HG02798 (cell line): ENCODE results near the gene CTSW.
A peak's percentile ranks its signal among the peaks of the same experiment; 100 is the strongest.

Experiments used
- ATAC-seq: cut with Tn5 transposase; IDR thresholded peaks from one replicate; pipeline ENCODE4 v1.9.1; 2021; ENCODE audit warnings: mild to moderate bottlenecking; ENCODE audit not compliant: unreplicated experiment, poor library complexity

The CTSW gene

GRCh38 chr11:65854852-65855837 is 24.5 kb upstream of the CTSW start:
- no peak for ATAC-seq

DNA sequence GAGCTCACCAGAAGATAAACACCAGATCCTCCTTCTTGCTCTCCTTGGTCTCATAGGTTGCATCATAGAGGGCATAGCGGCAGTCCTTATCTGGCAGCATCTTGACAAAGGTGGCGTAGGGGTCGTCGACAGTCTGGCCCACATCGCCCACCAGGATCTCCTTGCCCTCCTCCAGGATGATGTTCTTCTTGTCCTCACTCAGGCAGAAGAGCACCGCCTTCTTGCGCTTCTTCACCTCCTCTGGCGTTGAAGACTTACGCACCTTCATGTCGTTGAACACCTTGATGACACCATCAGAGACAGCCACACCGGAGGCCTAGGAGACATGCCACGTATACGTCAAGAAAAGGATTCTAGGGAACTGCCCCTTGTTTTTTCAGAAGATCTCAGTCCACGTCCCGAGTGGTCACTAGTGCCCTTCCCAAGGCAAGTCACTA is 23.7 kb upstream of the CTSW start:
- no peak for ATAC-seq

- ATAC-seq = peak; percentile 25
These were observed 22.7 kb upstream of the CTSW start for GRCh38 chr11:65856689-65857499.

GRCh38 chr11:65857500-65857852 is 22.2 kb upstream of the CTSW start:
- ATAC-seq = peak; percentile 2

- peak; percentile 57 for ATAC-seq
These were observed 21.6 kb upstream of the CTSW start, which contains the start of gene CFL1 for GRCh38 chr11:65857853-65858680. Gene CFL1, minus strand, starts transcription at chr11:65858180. Its CDS starts 81 bp downstream, at chr11:65858099.

DNA sequence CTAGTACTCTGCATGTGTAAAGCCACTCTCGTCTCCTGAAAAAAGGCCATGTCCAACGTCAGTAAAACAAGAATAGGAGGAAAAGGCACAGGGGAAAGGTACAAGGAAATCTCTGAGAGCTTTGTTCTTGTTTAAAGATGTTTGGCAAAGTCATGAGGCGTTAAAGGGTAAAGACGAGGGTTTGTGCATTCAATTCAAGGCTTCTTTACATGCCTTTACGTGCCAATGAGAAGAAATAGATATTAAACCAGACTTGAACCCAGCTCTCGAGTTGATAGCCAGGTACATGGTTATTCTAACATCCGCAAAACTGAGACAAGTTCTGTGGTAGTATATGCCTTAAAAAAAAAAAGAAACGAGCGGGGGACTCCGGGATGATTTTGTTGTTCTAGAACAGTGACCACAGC is 21.0 kb upstream of the CTSW start:
- ATAC-seq = no peak

- peak; percentile 59 for ATAC-seq
These were observed 20.4 kb upstream of the CTSW start for GRCh38 chr11:65859095-65859811.

DNA sequence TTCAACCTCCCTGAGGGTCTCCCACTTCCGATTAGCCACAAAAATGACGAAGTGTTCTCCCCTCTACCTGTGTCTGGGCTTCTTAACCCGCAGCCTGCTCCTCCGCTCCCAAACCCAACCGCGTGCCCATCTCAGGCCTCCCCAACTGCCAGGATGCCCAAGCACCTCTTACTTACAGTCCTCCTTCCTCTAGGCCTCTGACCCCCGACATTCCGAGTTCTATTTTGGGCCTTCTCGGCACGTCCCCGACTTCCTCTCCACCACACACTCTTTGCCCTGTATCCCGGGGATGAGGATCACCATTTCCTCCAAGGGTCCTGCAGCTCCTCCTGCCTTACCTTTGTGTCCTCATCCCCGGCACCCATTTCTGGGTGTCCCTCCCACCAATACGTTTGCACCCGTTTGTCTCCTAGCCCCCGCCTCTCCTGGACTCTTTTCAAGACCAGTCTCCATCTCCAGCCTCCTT is 19.8 kb upstream of the CTSW start:
- ATAC-seq = no peak

DNA sequence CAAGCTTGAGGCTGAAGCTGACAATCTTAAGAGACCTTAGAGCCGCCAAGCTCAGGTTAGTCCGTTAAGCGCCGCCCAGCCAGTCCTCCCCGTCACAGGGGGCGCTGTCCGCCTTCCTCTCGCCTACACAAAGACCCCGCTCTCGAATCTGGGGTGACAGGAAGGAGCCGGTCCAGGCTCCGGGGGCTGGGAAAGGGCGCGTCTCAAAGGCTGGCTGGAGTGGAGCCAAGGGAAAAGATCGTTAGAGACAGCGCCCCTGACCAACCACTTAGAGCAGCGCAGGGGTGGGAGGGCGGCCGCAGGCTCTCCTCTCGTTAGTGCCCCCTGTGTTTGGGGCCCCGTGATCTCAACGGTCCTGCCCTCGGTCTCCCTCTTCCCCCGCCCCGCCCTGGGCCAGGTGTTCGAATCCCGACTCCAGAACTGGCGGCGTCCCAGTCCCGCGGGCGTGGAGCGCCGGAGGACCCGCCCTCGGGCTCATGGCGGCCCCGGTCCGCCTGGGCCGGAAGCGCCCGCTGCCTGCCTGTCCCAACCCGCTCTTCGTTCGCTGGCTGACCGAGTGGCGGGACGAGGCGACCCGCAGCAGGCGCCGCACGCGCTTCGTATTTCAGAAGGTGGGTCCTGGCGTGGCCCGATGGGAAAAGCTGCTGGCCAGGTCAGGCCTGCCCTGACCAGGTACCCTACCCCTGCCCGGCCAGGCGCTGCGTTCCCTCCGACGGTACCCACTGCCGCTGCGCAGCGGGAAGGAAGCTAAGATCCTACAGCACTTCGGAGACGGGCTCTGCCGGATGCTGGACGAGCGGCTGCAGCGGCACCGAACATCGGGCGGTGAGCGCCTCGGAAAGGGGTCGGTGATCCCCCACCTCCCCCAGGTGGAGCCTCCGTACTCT is 19.1 kb upstream of the CTSW start, which contains the start of gene MUS81:
Gene MUS81 (plus strand): TSS at position 156 of the 887 bp plus-strand sequence. CDS start 321 bp downstream, at position 477.
- ATAC-seq = peak; percentile 29

- ATAC-seq = no peak
These were observed 18.5 kb upstream of the CTSW start for GRCh38 chr11:65861165-65861505.

- ATAC-seq = no peak
These were observed 18.0 kb upstream of the CTSW start for GRCh38 chr11:65861533-65862183.

DNA sequence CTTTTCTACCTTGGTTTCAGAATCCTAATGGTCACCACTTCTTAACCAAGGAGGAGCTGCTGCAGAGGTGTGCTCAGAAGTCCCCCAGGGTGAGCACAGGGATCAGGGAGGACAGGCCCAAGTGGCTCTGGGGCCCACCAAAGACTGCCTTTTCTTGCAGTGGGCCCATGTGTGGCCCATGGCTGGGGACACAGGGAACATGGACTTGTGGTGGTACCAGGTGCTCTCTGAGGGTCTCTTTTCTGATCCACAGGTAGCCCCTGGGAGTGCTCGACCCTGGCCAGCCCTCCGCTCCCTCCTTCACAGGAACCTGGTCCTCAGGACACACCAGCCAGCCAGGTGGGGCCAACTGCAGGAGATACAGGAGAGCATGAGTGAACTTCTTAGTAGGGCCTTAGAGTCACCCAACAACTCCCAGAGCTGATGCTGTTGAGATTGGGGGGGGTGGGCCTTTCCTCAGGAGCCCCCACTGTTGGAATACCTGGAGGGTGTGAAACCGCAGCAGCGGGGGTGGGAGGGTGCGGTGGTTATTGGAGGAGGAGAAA is 17.4 kb upstream of the CTSW start:
- no peak for ATAC-seq

GRCh38 chr11:65862941-65863888 is 16.4 kb upstream of the CTSW start:
- ATAC-seq = no peak

GRCh38 chr11:65863889-65864705 is 15.5 kb upstream of the CTSW start:
- no peak for ATAC-seq

- ATAC-seq = no peak
These were observed 14.7 kb upstream of the CTSW start for GRCh38 chr11:65864706-65865471.
